IPS DF 6.9 (cell line): ENCODE results near the gene CCDC91.

Experiments used
- DNase-seq: peaks from one replicate; pipeline ENCODE4 v3.0.0-alpha.2; 2013; ENCODE audit warnings: low read depth, low spot score
- H3K27ac ChIP-seq: one replicate; pipeline ENCODE4 v1.5.1; 2013; ENCODE audit warnings: low read length, control low read depth
- H3K27me3 ChIP-seq: 2 replicates; pipeline ENCODE4 v1.6.1; 2013; ENCODE audit warnings: mild to moderate bottlenecking, low read length; ENCODE audit not compliant: control insufficient read depth, insufficient read depth
- H3K36me3 ChIP-seq: 2 replicates; pipeline ENCODE4 v1.6.1; 2013; ENCODE audit warnings: low read length; ENCODE audit not compliant: control insufficient read depth, insufficient read depth
- H3K4me1 ChIP-seq: 2 replicates; pipeline ENCODE4 v1.6.1; 2013; ENCODE audit warnings: low read length; ENCODE audit not compliant: control insufficient read depth, insufficient read depth
- H3K4me3 ChIP-seq: 2 replicates; pipeline ENCODE4 v1.5.1; 2013; ENCODE audit warnings: mild to moderate bottlenecking, low read length
- H3K9me3 ChIP-seq: 2 replicates; pipeline ENCODE4 v1.6.1; 2013; ENCODE audit warnings: low read length, inconsistent platforms; ENCODE audit not compliant: control insufficient read depth, insufficient read depth
- WGBS: extraction: QIAGEN DNeasy Blood & Tissue Kit; methylation state at CpG from one replicate; pipeline ENCODE4 v1.1.7; 2013; ENCODE audit warnings: mixed read lengths, missing lambda C conversion rate; ENCODE audit not compliant: insufficient read length, insufficient coverage; 5-methylcytosine and 5-hydroxymethylcytosine counted together

The CCDC91 gene

DNA sequence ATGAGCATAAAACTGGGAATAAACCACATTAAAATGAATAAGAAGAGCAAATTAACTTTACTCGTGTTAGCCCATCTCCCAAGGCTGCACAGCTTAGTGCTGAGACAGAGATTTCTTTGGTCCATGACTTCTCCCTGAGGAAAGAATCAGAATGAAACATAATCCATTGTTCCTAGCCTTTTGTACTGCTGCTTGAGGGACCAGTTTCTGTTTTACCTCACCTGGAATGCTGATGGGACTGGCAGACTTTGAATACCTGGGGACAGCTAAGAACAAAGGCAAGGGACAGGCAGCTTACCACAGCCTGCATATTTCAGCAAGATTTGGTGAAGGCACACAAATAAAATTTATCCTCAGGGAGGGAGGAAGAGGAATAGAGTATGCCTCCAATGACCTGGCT, 401.6 kb downstream of the CCDC91 start:
- Histone ChIP-seq H3K27me3 (no peaks in the 10 kb centered on the region), H3K4me3 (no peak overlapping the region), H3K36me3 (no peaks in the 10 kb centered on the region), H3K4me1 (no peaks in the 10 kb centered on the region), H3K9me3 (no peaks in the 10 kb centered on the region), H3K27ac (no peak overlapping the region)
- DNase-seq = no peak
- WGBS = no CpG with 5 or more reads among the region's 1 CpG
